Activated T-cell treated with anti-CD3 and anti-CD28 coated beads, Interleukin-2, amount 50 U/mL, for 24 hours (primary cell): ENCODE results near the gene TFB1M.
A peak's percentile ranks its signal among the peaks of the same experiment; 100 is the strongest.
"Not testable (repeated sequence)": the region's sequence is repeated elsewhere in the genome, so short reads cannot be mapped to it uniquely, and the experiment has no call there.

Experiments
- DNase-seq: peaks from one replicate; pipeline ENCODE4 v3.0.0-alpha.2; 2020
- H3K27ac Mint-ChIP-seq: 2 replicates; pipeline ENCODE4 v1.8.0; 2020; ENCODE audit warnings: mild to moderate bottlenecking, mixed read lengths
- H3K27me3 Mint-ChIP-seq: 2 replicates; pipeline ENCODE4 v1.8.0; 2020; ENCODE audit warnings: mixed read lengths
- H3K36me3 Mint-ChIP-seq: 2 replicates; pipeline ENCODE4 v1.8.0; 2020; ENCODE audit warnings: low read depth, mixed read lengths
- H3K4me1 Mint-ChIP-seq: 2 replicates; pipeline ENCODE4 v1.8.0; 2020; ENCODE audit warnings: low read depth, mixed read lengths
- H3K4me3 Mint-ChIP-seq: 2 replicates; pipeline ENCODE4 v1.8.0; 2020; ENCODE audit warnings: mild to moderate bottlenecking, moderate library complexity, mixed read lengths
- H3K9me3 Mint-ChIP-seq: 2 replicates; pipeline ENCODE4 v1.8.0; 2020; ENCODE audit warnings: mixed read lengths

The TFB1M gene

GRCh38 chr6:155314092-155314772 is at the start of gene TFB1M:
Gene TFB1M, minus strand, starts transcription at chr6:155314484. Its CDS starts 56 bp downstream, at chr6:155314428.
- Mint-ChIP-seq H3K27me3 (no peaks in the 10 kb centered on the region), H3K4me3 (peak within 1 kb of the TSS; percentile 98), H3K4me1 (peaks cover 47% of the 10 kb centered on the region), H3K36me3 (peaks cover 49% of the 10 kb centered on the region), H3K27ac (peak within 1 kb of the TSS; percentile 97), H3K9me3 (no peaks in the 10 kb centered on the region)
- peak; percentile 98 for DNase-seq

GRCh38 chr6:155364021-155364420 is 49.7 kb upstream of the TFB1M start:
- H3K27me3 Mint-ChIP-seq, H3K4me3 Mint-ChIP-seq, DNase-seq, H3K4me1 Mint-ChIP-seq, H3K36me3 Mint-ChIP-seq, H3K27ac Mint-ChIP-seq, H3K9me3 Mint-ChIP-seq: not testable (repeated sequence)

GRCh38 chr6:155362968-155363632 is 48.8 kb upstream of the TFB1M start:
- not testable (repeated sequence) for H3K4me3 Mint-ChIP-seq, DNase-seq, H3K4me1 Mint-ChIP-seq, H3K27ac Mint-ChIP-seq, H3K9me3 Mint-ChIP-seq, H3K36me3 Mint-ChIP-seq, H3K27me3 Mint-ChIP-seq

- no peaks in the 10 kb centered on the region for H3K36me3 Mint-ChIP-seq
- no peak overlapping the region for H3K4me3 Mint-ChIP-seq
Observed at GRCh38 chr6:155354167-155354566, 39.9 kb upstream of the TFB1M start.

GRCh38 chr6:155352811-155353210 is 38.5 kb upstream of the TFB1M start:
- Mint-ChIP-seq H3K36me3 (no peaks in the 10 kb centered on the region), H3K4me1 (peaks cover 5% of the 10 kb centered on the region), H3K4me3 (no peak overlapping the region), H3K27ac (no peak overlapping the region), H3K27me3 (peaks cover 12% of the 10 kb centered on the region), H3K9me3 (peaks cover 23% of the 10 kb centered on the region)
- DNase-seq = no peak

More at GRCh38 chr6:155354167-155354566, 39.9 kb upstream of the TFB1M start:
- Mint-ChIP-seq H3K27me3 (peaks cover 12% of the 10 kb centered on the region), H3K27ac (no peak overlapping the region), H3K9me3 (peaks cover 18% of the 10 kb centered on the region), H3K4me1 (no peaks in the 10 kb centered on the region)
- no peak for DNase-seq

- H3K36me3 Mint-ChIP-seq = no peaks in the 10 kb centered on the region
- H3K27me3 Mint-ChIP-seq = peaks cover 12% of the 10 kb centered on the region
- no peak overlapping the region for H3K4me3 Mint-ChIP-seq
- H3K9me3 Mint-ChIP-seq = peaks cover 26% of the 10 kb centered on the region
- DNase-seq = no peak
- peaks cover 7% of the 10 kb centered on the region for H3K4me1 Mint-ChIP-seq
- no peak overlapping the region for H3K27ac Mint-ChIP-seq
Observed at GRCh38 chr6:155352130-155352420, 37.8 kb upstream of the TFB1M start.

- H3K4me3 Mint-ChIP-seq = no peak overlapping the region
- H3K9me3 Mint-ChIP-seq = peaks cover 30% of the 10 kb centered on the region
- H3K27ac Mint-ChIP-seq = no peak overlapping the region
- no peak for DNase-seq
- H3K36me3 Mint-ChIP-seq = no peaks in the 10 kb centered on the region
- peaks cover 12% of the 10 kb centered on the region for H3K27me3 Mint-ChIP-seq
- peaks cover 7% of the 10 kb centered on the region for H3K4me1 Mint-ChIP-seq
Observed at GRCh38 chr6:155351273-155352129, 37.2 kb upstream of the TFB1M start.

GRCh38 chr6:155349956-155350355 is 35.7 kb upstream of the TFB1M start:
- peaks cover 8% of the 10 kb centered on the region for H3K27me3 Mint-ChIP-seq
- H3K4me3 Mint-ChIP-seq = no peak overlapping the region
- no peak overlapping the region for H3K27ac Mint-ChIP-seq
- peaks cover 29% of the 10 kb centered on the region for H3K9me3 Mint-ChIP-seq
- peaks cover 7% of the 10 kb centered on the region for H3K4me1 Mint-ChIP-seq
- no peaks in the 10 kb centered on the region for H3K36me3 Mint-ChIP-seq
- no peak for DNase-seq

GRCh38 chr6:155349129-155349528 is 34.8 kb upstream of the TFB1M start:
- H3K27ac Mint-ChIP-seq = no peak overlapping the region
- H3K4me3 Mint-ChIP-seq = no peak overlapping the region
- no peaks in the 10 kb centered on the region for H3K36me3 Mint-ChIP-seq
- peaks cover 7% of the 10 kb centered on the region for H3K4me1 Mint-ChIP-seq
- peaks cover 3% of the 10 kb centered on the region for H3K27me3 Mint-ChIP-seq
- H3K9me3 Mint-ChIP-seq = peaks cover 23% of the 10 kb centered on the region
- DNase-seq = no peak

GRCh38 chr6:155347800-155348199 is 33.5 kb upstream of the TFB1M start:
- Mint-ChIP-seq H3K27ac (no peak overlapping the region), H3K4me3 (no peak overlapping the region)
- DNase-seq = no peak

GRCh38 chr6:155346957-155347356 is 32.7 kb upstream of the TFB1M start:
- Mint-ChIP-seq H3K4me1 (peaks cover 7% of the 10 kb centered on the region), H3K27ac (no peak overlapping the region), H3K4me3 (no peak overlapping the region), H3K9me3 (peaks cover 15% of the 10 kb centered on the region), H3K27me3 (peaks cover 3% of the 10 kb centered on the region), H3K36me3 (no peaks in the 10 kb centered on the region)
- DNase-seq = no peak

More at GRCh38 chr6:155347800-155348199, 33.5 kb upstream of the TFB1M start:
- Mint-ChIP-seq H3K9me3 (peaks cover 18% of the 10 kb centered on the region), H3K4me1 (peaks cover 7% of the 10 kb centered on the region), H3K36me3 (no peaks in the 10 kb centered on the region), H3K27me3 (peaks cover 3% of the 10 kb centered on the region)

- peaks cover 22% of the 10 kb centered on the region for H3K9me3 Mint-ChIP-seq
- no peak for DNase-seq
- peaks cover 5% of the 10 kb centered on the region for H3K36me3 Mint-ChIP-seq
- no peak overlapping the region for H3K27ac Mint-ChIP-seq
- H3K4me1 Mint-ChIP-seq = peaks cover 16% of the 10 kb centered on the region
- no peak overlapping the region for H3K4me3 Mint-ChIP-seq
- no peaks in the 10 kb centered on the region for H3K27me3 Mint-ChIP-seq
Observed at GRCh38 chr6:155344341-155345006, 30.2 kb upstream of the TFB1M start.

- H3K9me3 Mint-ChIP-seq = peaks cover 24% of the 10 kb centered on the region
- H3K4me1 Mint-ChIP-seq = peaks cover 28% of the 10 kb centered on the region
- H3K27ac Mint-ChIP-seq = no peak overlapping the region
- no peaks in the 10 kb centered on the region for H3K27me3 Mint-ChIP-seq
- H3K4me3 Mint-ChIP-seq = no peak overlapping the region
- no peak for DNase-seq
- H3K36me3 Mint-ChIP-seq = peaks cover 5% of the 10 kb centered on the region
Observed at GRCh38 chr6:155341130-155341828, 27.0 kb upstream of the TFB1M start.
